HFF-Myc (cell line): Measurements from ENCODE around the gene DMAC2.

ENCODE experiments used
- DNase-seq: peaks from one replicate; pipeline ENCODE4 v3.0.0-alpha.2; 2011; ENCODE audit warnings: low read depth; ENCODE audit errors: extremely low read depth
- H3K4me3 ChIP-seq: replicated peaks from 2 replicates; pipeline ENCODE4 v1.5.1; 2011; ENCODE audit warnings: low read depth, mild to moderate bottlenecking, control low read depth, low read length
- CTCF ChIP-seq: IDR thresholded peaks from 2 replicates; pipeline ENCODE4 v1.5.1; 2012; ENCODE audit warnings: mild to moderate bottlenecking, low read depth, low read length, control low read depth; ENCODE audit errors: missing control alignments

The DMAC2 gene

GRCh38 chr19:41403181-41403970, 36.3 kb downstream of the DMAC2 start:
- no peak overlapping the region for H3K4me3 ChIP-seq
- DNase-seq = no peak

GRCh38 chr19:41402010-41402409, 37.7 kb downstream of the DMAC2 start:
- no peak overlapping the region for H3K4me3 ChIP-seq
- TF ChIP-seq CTCF = no peak

More at GRCh38 chr19:41403181-41403970, 36.3 kb downstream of the DMAC2 start:
- TF ChIP-seq CTCF = no peak

GRCh38 chr19:41401483-41401882, 38.2 kb downstream of the DMAC2 start:
- no peak for DNase-seq
- TF ChIP-seq CTCF = no peak
- no peak overlapping the region for H3K4me3 ChIP-seq

More at GRCh38 chr19:41402010-41402409, 37.7 kb downstream of the DMAC2 start:
- no peak for DNase-seq

- no peak for TF ChIP-seq CTCF
- no peak overlapping the region for H3K4me3 ChIP-seq
- no peak for DNase-seq
These were observed 40.2 kb downstream of the DMAC2 start for GRCh38 chr19:41399525-41399924.

GRCh38 chr19:41399091-41399490, 40.6 kb downstream of the DMAC2 start:
- DNase-seq = no peak
- TF ChIP-seq CTCF = no peak
- peak overlapping the region; percentile 97 for H3K4me3 ChIP-seq

GRCh38 chr19:41398598-41398997, 41.1 kb downstream of the DMAC2 start:
- no peak for DNase-seq
- no peak for TF ChIP-seq CTCF
- peak overlapping the region; percentile 97 for H3K4me3 ChIP-seq

- DNase-seq = no peak
- TF ChIP-seq CTCF = no peak
- peak overlapping the region; percentile 97 for H3K4me3 ChIP-seq
These were observed 41.7 kb downstream of the DMAC2 start for GRCh38 chr19:41398050-41398418.
